SK-N-SH treated with all-trans-retinoic acid at 6 μM for 48 hours (cell line): ENCODE results near the gene CDC42BPB.

Experiments
- RARB ChIP-seq: fragments of 250-450 bp; sonication (Bioruptor Pico); IDR thresholded peaks from 2 replicates; pipeline ENCODE4 v1.8.0; 2021; ENCODE audit warnings: mild to moderate bottlenecking, moderate library complexity
- ZC3H10 ChIP-seq: fragments of 250-450 bp; sonication (Bioruptor Pico); IDR thresholded peaks from 2 replicates; pipeline ENCODE4 v1.5.1; 2021; ENCODE audit warnings: mild to moderate bottlenecking, moderate library complexity
- ZFP30 ChIP-seq: fragments of 450-650 bp; formaldehyde crosslinking; IDR thresholded peaks from 2 replicates; pipeline ENCODE4 v1.5.0; 2022; ENCODE audit warnings: mild to moderate bottlenecking, moderate library complexity
- TF ChIP-seq, protein P1 (sequence below): fragments of 250-450 bp; sonication (Bioruptor Pico); IDR thresholded peaks from 2 replicates; pipeline ENCODE4 v1.5.1; 2020; ENCODE audit warnings: low read depth, mild to moderate bottlenecking, moderate library complexity
- TF ChIP-seq, protein P2 (sequence below): fragments of 250-450 bp; sonication (Bioruptor Pico); IDR thresholded peaks from 2 replicates; pipeline ENCODE4 v1.8.0; 2020; ENCODE audit warnings: mild to moderate bottlenecking, moderate library complexity, borderline replicate concordance

DNA sequence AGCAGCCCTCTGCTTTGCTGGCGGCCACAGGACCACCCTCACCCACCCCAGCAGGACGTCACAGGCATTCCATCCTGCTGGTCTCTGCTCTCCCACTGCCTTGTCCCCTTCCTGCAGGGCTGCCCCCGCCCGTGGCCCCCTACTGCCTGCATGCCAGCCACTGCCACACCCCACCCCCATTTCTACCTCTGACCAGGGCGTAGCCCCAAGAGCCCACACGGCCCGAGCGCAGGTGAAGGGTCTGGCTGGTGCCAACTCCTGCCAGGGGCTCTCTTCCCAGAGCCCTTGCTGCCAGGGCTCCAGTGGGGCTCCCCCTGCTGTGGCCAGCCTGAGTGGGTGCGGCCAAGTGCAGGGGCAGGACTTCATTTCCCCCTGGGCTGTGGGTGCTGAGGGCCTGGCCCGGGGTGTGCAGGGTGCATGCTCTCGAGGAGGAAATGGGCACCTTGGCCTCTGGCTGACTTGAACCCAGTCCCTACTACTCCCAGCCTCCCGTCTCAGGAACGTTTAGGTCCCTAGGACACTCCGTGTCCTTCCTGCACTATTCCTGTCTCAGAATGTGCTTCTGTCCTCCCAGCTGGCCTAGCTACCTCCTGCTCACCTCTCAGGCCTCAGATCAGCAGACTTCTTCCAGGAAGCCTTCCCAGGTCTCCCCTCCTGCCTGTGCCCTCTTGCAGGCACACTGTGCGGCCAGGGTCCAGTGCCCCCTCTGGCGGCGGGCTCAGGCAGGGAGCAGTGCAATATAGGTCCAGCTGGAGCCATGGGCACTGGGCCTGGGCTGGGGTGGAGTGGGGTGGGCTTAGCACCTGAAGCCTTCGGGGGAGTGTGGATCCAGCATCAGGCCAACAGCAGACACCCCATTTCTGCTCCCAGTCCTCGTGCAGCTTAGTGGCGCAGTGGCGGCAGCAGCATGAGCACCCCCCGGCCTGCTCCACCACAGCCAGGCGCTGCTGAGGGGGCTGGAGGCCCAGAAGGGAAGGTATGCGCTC lies 28.1 kb upstream of the CDC42BPB start:
- TF ChIP-seq ZC3H10 (CRISPR knock-in tag), result no peak
- TF ChIP-seq RARB, result no peak
- TF ChIP-seq ZFP30 (CRISPR knock-in tag), result no peak
- TF ChIP-seq, protein P1, sequence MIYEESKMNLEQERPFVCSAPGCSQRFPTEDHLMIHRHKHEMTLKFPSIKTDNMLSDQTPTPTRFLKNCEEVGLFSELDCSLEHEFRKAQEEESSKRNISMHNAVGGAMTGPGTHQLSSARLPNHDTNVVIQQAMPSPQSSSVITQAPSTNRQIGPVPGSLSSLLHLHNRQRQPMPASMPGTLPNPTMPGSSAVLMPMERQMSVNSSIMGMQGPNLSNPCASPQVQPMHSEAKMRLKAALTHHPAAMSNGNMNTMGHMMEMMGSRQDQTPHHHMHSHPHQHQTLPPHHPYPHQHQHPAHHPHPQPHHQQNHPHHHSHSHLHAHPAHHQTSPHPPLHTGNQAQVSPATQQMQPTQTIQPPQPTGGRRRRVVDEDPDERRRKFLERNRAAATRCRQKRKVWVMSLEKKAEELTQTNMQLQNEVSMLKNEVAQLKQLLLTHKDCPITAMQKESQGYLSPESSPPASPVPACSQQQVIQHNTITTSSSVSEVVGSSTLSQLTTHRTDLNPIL (CRISPR knock-in tag), result no peak
- TF ChIP-seq, protein P2, sequence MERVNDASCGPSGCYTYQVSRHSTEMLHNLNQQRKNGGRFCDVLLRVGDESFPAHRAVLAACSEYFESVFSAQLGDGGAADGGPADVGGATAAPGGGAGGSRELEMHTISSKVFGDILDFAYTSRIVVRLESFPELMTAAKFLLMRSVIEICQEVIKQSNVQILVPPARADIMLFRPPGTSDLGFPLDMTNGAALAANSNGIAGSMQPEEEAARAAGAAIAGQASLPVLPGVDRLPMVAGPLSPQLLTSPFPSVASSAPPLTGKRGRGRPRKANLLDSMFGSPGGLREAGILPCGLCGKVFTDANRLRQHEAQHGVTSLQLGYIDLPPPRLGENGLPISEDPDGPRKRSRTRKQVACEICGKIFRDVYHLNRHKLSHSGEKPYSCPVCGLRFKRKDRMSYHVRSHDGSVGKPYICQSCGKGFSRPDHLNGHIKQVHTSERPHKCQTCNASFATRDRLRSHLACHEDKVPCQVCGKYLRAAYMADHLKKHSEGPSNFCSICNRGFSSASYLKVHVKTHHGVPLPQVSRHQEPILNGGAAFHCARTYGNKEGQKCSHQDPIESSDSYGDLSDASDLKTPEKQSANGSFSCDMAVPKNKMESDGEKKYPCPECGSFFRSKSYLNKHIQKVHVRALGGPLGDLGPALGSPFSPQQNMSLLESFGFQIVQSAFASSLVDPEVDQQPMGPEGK, result no peak
